Measurements from ENCODE around the gene FAM8A1. TPM values are rescaled to one million over a fixed set of nuclear protein-coding genes. Genes with fewer than 3 reads are reported as not detected.
"Not testable (repeated sequence)": the region's sequence is repeated elsewhere in the genome, so short reads cannot be mapped to it uniquely, and the experiment has no call there.

Gene FAM8A1
- 10 to 100 TPM; 33.1 to 49.0 (median 43.9) TPM for polyA plus RNA-seq (ENCODE audit: insufficient read depth in 1 of 5, insufficient read length in 5 of 5, low replicate concordance in 1 of 5)
- long read RNA-seq, donor 1, full-length matches to known transcripts: 16 of 28 reads
- long read RNA-seq, donor 1, partial matches to known transcripts: 12 of 28 reads
- long read RNA-seq, donor 1, other reads (novel, unspliced or antisense): 0 of 28 reads
- long read RNA-seq, donor 2, full-length matches to known transcripts: 5 of 5 reads
- long read RNA-seq, donor 2, partial matches to known transcripts: 0 of 5 reads
- long read RNA-seq, donor 2, other reads (novel, unspliced or antisense): 0 of 5 reads
- long read RNA-seq, donor 3, full-length matches to known transcripts: 10 of 10 reads
- long read RNA-seq, donor 3, partial matches to known transcripts: 0 of 10 reads
- long read RNA-seq, donor 3, other reads (novel, unspliced or antisense): 0 of 10 reads
- long read RNA-seq, donor 4, full-length matches to known transcripts: 8 of 8 reads
- long read RNA-seq, donor 4, partial matches to known transcripts: 0 of 8 reads
- long read RNA-seq, donor 4, other reads (novel, unspliced or antisense): 0 of 8 reads
- long read RNA-seq, donor 5, full-length matches to known transcripts: 15 of 15 reads
- long read RNA-seq, donor 5, partial matches to known transcripts: 0 of 15 reads
- long read RNA-seq, donor 5, other reads (novel, unspliced or antisense): 0 of 15 reads
- long read RNA-seq, donor 6, full-length matches to known transcripts: 13 of 13 reads
- long read RNA-seq, donor 6, partial matches to known transcripts: 0 of 13 reads
- long read RNA-seq, donor 6, other reads (novel, unspliced or antisense): 0 of 13 reads
- long read RNA-seq, donor 7, full-length matches to known transcripts: 8 of 47 reads
- long read RNA-seq, donor 7, partial matches to known transcripts: 39 of 47 reads
- long read RNA-seq, donor 7, other reads (novel, unspliced or antisense): 0 of 47 reads
- long read RNA-seq, donor 8, full-length matches to known transcripts: 3 of 9 reads
- long read RNA-seq, donor 8, partial matches to known transcripts: 6 of 9 reads
- long read RNA-seq, donor 8, other reads (novel, unspliced or antisense): 0 of 9 reads

DNA sequence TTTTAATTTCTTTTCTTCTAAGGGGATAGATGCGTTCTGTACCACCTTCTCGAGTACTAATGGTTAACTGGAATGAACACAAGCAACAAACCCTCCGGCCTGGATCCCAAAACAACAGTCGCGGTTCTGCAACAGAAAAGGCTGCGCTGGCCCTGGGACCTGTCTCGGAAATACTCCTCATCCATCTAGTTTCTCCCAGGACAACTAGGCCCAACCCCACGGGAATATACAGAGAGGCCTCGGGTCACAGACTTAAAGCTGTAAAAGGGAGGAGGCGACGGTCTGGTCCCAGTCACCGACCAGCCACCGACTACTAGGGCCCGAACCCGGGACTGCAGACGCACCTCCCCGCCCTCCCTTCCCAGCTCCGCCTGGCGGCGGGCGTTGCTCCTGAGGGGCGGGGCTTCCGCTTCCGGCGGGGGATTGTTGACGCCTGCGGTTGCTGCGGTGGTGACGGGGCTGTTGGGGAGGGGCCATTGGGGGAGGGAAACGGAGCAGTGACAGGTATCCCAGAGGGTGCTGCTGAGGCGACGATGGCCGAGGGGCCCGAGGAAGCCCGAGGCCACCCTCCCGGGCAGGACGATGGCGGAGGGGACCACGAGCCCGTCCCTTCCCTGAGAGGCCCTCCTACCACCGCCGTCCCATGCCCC is at the start of gene FAM8A1:
FAM8A1 (plus strand) TSS at position 426 of the 650 bp plus-strand sequence; CDS start at position 534, 108 bp downstream.
- peak; percentile 94 for DNase-seq

- DNase-seq: no peak
Measured at GRCh38 chr6:17551383-17551958, 48.6 kb upstream of the FAM8A1 start.

- DNase-seq: no peak
Measured at GRCh38 chr6:17552861-17553260, 47.2 kb upstream of the FAM8A1 start.

DNA sequence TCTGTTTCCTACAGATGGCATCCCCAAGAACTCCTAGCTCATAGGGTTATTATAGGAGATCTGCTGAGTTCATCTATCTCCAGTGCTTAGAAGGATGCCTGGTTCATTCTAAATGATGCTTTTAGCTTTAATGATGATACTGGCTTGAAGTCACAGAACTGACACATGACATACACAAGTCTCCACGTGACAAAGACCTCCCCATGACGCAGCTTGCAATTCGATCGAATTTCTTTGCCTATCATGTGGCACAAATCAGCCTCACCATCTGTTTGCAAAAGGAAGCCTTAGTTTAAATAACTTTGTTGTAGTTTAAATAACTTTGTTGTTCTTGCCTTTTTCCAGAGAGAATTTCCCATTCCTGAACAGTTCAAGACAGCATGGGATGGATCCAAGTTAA is 44.1 kb upstream of the FAM8A1 start:
- no peak for DNase-seq

DNA sequence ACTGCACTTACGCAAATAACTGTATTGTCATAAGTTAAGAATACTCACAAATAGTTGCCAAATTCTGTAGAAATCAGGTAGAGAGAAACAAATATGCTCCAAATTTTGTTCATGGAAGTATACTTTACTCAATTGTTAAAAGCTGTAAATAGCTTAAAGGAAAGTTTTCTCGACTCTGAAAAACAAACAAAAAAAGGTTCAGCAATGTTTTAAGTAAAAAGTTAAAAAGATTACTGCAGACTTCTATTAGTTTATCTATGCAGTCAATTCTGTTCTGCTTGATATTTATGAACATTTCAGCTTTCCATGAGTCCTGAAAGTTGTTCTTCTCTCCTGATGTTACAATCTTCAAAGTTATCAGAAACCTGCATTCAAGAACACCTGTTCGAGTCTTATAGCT is 37.5 kb upstream of the FAM8A1 start:
- DNase-seq: no peak

- DNase-seq: no peak
Measured at GRCh38 chr6:17565399-17565798, 34.7 kb upstream of the FAM8A1 start.

GRCh38 chr6:17574866-17575560 is 25.1 kb upstream of the FAM8A1 start:
- no peak for DNase-seq

- DNase-seq: no peak
Measured at GRCh38 chr6:17577059-17577458, 23.0 kb upstream of the FAM8A1 start.

GRCh38 chr6:17580518-17581048 is 19.5 kb upstream of the FAM8A1 start:
- peak; percentile 32 to 49 for DNase-seq

DNA sequence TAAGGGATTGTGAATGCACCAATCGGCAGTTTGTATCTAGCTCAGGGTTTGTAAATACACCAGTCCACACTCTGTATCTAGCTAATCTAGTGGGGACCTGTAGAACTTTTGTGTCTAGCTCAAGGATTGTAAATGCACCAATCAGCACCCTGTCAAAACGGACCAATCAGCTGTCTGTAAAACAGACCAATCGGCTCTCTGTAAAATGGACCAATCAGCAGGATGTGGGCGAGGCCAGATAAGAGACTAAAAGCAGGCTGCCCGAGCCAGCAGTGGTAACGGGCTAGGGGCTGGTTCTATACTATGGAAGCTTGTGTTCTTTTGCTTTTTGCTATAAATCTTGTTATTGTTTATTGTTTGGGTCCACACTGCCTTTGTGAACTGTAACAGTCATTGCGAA is 18.8 kb upstream of the FAM8A1 start:
- not testable (repeated sequence) for DNase-seq

GRCh38 chr6:17583811-17584210 is 16.3 kb upstream of the FAM8A1 start:
- peak; percentile 31 to 36 for DNase-seq

GRCh38 chr6:17584241-17584803 is 15.8 kb upstream of the FAM8A1 start:
- DNase-seq: peak; percentile 71 to 73

- peak in 1 of 2 donors; percentile 4 for DNase-seq
Measured at GRCh38 chr6:17585766-17586490, 14.2 kb upstream of the FAM8A1 start.

DNA sequence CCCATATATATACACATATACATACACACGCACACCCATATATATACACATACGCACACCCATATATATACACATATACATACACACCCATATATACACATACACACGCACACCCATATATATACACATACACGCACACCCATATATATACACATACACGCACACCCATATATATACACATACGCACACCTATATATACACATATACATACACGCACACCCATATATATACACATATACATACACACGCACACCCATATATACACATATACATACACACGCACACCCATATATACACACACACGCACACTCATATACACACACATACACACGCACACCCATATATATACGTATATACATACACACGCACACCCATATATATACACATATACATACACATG is 13.5 kb upstream of the FAM8A1 start:
- DNase-seq: not testable (repeated sequence)

- no peak for DNase-seq
Measured at GRCh38 chr6:17588011-17588410, 12.1 kb upstream of the FAM8A1 start.

DNA sequence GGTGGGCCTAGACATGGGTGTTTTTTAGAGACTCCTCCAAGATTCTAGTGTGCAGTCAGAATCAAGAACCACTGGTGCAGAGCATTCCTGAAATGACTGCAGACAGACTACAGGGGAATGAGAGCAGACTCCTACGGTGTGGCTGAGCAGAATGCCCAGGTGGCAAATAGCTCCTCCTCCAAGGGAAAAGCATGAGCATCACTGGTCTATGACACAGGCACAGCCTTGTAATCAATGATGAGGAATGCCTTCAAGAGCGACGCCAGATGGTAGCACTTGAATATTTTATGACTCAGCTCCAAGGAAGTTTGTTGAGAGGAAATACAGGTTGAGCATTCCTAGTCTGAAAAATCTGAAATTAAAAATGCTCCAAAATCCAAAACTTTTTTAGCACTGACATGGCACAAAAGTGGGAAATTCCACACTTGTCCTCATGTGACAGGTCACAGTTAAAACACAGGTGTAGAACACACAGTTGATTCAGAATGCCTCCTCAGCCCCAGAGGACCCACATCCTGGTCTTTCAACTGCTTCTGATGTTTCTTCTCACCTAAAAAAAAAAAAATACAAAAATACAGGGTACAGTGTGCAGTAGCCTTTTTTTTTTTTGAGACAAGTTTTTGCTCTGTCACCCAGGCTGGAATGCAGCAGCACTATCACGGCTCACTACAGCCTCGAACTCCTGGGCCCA is 10.6 kb upstream of the FAM8A1 start:
- DNase-seq: peak in 1 of 2 donors; percentile 12

DNA sequence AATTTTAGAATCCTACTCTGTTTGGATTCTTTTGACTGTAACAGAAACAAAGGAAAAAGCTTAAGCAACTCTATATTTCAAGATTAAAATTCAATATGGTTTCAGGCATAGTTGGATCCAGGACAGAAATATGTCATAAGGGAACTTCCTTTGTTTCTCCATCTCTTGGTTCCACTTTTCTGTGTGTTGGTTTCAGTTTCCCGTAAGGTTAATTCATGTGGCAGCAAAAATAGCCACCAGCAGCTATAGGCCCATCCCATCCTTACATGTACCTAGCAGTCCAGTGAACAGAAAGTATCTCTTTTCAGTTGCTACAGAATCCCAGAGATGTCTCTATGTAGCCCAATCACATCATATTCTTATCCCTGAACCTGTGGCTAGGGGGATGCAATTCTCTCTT is 8.8 kb upstream of the FAM8A1 start:
- DNase-seq: no peak

DNA sequence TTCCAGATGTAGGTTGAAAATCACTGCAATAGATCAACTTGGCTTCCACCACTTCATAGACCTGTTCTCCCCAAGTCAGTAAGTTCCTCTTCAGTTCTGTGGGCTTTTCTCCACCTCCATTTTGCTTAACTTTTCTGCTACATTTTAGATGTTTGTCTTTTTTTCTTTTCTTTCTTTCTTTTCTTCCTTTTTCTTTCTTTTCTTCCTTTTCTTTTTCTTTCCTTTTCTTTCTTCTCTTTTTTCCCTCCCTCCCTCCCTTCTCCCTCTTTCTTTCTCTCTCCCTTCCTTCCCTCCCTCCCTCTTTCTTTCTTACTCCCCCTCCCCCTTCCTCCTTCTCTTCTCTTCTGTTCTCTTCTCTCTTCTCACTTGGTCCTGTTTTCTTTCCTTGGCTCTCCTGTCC is 6.9 kb upstream of the FAM8A1 start:
- DNase-seq: no peak

DNA sequence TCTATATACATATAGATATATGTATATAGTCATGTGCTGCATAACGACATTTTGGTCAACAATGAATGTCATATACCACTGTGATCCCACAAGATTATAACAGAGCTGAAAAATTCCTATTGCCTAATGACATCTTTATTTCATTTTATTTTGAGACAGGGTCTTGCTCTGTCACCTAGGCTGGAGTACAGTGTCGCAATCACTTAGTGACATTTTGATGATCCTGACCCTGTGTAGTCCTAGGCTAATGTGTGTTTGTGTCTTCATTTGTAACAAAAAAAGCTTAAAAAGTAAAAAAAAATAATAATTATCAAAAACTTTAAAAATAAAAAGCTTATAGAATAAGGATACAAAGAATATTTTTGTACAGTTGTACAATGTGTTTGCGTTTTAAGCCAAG is 4.0 kb upstream of the FAM8A1 start:
- DNase-seq: no peak

Measured in right lung (tissue), 10 donors.